Measurements from ENCODE around the gene CHRNB4.

- TF ChIP-seq CTCF (IDR thresholded peaks at IDR 0.05) (no peak), ZFX (IDR thresholded peaks at IDR 0.05; ENCODE audit: borderline replicate concordance) (no peak)
These were observed 4.0 kb upstream of the CHRNB4 start for GRCh38 chr15:78645009-78645408.
